GM19455 (cell line): ENCODE results near the gene FER.
"Not testable (repeated sequence)": the region's sequence is repeated elsewhere in the genome, so short reads cannot be mapped to it uniquely, and the experiment has no call there.

Source experiments
- ATAC-seq: cut with Tn5 transposase; IDR thresholded peaks from one replicate; pipeline ENCODE4 v1.9.1; 2021; ENCODE audit not compliant: unreplicated experiment

Gene FER

DNA sequence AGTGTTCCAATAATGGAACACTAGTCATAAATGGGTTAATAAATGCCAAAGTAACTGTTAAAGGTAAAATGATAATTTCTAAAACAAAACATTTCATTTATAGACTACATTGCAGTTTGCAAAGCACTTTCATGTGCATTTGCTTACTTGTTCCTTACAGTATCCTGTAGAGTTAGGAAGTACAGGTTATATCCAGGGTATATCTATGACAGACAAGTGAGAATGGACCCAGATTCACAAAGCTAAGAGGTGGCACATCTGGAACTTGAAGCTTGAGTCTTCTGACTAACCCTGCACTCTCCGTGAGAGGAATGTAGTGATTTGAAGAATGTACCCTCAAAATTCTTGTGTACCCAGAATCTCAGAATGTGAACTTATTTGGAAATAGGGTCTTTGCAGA, 121.4 kb downstream of the FER start:
- ATAC-seq, result no peak

- no peak for ATAC-seq
These were observed 128.8 kb downstream of the FER start for GRCh38 chr5:108876451-108876850.

GRCh38 chr5:108878756-108879155, 131.1 kb downstream of the FER start:
- no peak for ATAC-seq

- ATAC-seq, result no peak
These were observed 133.4 kb downstream of the FER start for GRCh38 chr5:108881133-108881532.

DNA sequence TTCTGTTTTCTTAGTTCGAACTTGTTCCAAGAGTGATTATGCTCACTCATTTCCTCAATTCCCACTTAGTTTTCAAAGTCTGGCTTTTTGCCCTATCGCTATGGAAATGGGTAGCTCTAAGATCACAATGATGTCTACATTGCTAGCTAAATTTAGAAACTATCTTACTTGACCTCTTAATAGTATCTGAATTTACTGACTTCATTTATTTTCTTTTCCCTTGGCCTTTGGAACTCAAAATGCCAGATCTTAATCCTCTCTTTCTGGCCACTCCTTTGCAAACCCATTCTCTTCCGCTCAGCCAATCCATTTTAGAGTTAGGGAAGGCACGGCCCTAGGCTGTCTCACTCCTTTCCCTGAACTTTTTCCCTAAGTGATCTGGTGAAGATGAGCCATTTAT, 137.0 kb downstream of the FER start:
- no peak for ATAC-seq

GRCh38 chr5:108898257-108898656, 150.6 kb downstream of the FER start:
- ATAC-seq, result no peak

DNA sequence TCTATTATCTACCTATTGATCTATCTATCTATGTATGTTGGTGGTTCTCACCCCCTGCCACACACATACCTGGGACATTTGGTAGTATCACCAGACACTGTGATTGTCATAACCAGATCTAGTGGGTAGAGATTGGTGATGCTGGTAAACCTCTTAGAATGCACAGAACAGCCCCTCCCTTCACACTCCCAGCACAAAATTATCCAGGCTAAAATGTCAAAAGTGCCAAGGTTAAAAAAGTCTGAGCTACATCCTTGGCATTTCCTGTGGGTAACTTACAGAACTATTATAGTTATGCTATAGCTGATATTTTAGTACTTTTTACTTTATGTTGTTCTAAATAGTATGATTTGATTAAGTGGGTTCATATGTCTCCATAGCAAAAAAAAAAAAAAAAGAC, 151.0 kb downstream of the FER start:
- no peak for ATAC-seq

DNA sequence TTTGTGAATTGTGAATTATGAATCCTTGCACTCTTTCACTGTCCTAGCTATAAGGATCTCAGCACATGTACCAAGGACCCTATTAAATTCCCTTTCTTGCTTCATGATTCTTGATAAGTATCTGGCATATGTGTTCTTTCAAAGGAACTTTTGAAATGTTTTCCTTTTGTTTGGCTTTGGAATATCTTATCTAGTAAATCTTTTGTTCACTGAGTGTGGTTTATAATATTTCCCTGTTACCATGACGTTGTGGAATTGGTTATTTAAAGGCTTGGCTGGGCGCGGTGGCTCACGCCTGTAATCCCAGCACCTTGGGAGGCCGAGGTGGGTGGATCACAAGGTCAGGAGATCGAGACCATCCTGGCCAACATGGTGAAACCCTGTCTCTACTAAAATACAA, 151.5 kb downstream of the FER start:
- ATAC-seq, result not testable (repeated sequence)

- no peak for ATAC-seq
These were observed 153.0 kb downstream of the FER start for GRCh38 chr5:108900668-108901067.

DNA sequence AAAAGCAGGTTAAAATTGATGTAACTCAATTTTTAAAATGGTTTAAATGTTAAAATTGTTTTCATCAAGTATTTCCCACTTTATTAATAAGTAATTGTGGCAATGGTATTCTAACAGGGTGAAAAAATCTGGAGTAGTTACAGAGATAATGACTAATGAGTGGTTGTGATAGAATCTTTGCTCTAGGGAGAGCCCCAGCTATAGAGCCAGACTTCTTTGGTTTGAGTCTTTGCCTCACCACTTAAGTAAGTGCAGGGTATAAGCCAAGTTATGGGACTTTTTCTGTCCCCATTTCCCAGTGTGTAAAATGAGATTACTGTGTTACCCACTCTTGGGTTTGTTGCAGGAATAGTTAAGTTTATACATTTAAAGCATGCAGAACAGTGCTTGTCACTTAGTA, 158.1 kb downstream of the FER start:
- ATAC-seq, result no peak

DNA sequence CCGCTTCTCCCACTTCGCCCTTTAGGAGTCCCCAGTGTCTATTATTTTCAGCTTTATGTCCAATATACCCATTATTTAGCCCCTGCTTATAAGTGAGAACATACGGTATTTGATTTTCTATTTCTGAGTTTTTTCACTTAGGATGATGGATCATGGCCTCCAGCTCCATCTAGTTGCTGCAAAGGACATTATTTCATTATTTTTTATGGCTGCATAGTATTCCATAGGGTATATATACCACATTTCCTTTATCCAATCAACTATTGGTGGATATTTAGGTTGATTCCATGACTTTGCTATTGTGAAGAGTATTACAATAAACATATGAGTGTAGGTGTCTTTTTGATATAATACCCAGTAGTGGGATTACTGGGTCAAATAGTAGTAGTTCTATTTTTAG, 162.9 kb downstream of the FER start:
- no peak for ATAC-seq

DNA sequence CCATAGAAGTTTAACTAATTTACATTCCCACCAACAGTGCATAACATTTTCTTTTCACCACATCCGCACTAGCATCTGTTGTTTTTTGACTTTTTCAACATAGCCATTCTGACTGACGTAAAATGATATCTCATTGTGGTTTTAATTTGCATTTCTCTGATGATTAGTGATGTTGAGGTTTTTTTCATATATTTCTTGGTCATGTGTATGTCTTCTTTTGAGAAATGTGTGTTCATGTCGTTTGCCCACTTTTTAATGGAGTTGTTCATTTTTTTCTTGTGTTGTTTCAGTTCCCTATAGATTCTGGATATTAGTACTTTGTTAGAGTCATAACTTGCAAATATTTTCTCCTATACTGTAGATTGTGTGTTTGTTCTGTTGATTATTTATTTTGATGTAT, 163.4 kb downstream of the FER start:
- no peak for ATAC-seq

GRCh38 chr5:108917596-108917995, 169.9 kb downstream of the FER start:
- no peak for ATAC-seq

- ATAC-seq, result no peak
These were observed 172.1 kb downstream of the FER start for GRCh38 chr5:108919591-108920326.

DNA sequence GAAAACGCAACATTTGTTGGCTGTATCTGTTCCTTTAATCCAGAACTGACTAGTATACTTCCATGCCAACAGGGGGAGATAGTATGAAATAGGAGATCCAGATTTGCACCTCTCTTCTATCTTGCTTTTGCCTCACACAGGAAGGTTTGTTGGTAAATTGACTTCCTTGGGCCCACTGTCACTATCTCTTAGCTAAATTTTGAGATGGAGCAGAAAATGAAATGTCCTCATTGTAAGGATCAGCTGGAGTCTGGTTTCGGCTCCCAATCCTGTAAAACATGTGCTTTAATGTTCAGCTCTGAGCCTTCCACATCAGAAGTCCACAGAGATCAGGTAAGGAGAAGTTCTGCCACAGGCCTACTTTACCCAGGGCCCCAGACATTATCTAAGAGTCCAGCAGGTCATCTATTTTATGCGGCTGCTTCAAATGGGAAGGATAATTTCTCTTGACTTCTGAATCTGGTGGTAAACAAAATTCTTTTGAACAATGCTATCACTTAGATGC, 176.8 kb downstream of the FER start:
- ATAC-seq, result no peak

DNA sequence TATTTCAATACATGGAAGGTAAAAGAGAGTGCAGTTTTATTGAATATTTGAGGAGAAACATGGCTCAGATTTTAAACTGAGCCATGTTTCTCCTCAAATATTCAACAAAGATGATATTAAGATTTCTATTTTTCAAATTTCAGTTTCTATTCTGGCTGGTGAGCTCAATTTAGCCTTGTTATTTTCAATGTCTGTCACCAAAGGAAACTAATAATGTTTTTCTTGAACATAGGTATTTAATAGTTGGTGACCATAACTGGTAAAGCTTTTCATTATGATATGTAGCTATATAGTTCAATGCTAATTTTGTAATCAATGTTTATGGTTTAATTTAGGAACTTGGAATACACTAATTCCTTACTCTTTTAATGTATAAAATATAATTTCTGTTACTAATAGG, 177.4 kb downstream of the FER start:
- ATAC-seq, result no peak

DNA sequence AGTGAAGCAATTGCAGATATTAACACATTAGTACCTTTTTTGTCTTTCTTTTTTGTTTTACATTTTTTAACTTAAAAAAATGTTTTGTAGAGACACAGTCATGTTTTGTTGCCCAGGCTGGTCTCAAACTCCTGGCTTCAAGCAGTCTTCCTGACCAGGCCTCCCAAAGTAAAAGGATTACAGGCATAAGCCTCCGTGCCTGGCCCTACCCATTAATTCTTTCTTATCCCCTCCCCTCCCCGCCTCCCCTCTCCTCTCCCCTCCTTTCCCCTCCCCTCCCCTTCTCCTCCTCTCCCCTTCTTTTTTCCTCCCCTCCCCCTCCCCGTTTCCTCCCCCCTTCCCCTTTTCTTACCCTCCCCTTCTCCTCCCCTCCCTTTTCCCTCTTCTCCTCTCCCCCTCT, 182.4 kb downstream of the FER start:
- no peak for ATAC-seq

- no peak for ATAC-seq
These were observed 187.9 kb downstream of the FER start for GRCh38 chr5:108935611-108936010.

DNA sequence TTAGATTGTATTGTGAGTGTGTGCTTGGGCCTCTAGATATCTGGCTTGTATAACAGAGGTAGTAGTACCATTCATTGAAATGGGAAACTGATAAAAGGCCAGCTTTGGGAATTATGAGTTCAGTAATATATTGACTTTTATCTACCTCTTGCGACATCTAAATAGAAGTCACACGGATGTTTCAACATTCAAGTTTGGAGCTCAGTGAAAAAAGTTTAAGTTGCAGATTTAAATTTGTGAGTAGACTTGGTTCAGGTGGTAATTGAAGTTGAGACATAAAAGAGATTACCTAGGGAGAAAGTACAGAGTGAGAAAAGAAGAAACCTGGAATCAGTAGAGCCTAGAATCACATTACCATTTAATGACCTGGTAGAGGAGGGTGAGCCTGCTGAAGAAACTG, 189.5 kb downstream of the FER start:
- no peak for ATAC-seq

GRCh38 chr5:108940506-108940905, 192.8 kb downstream of the FER start:
- ATAC-seq, result no peak

- no peak for ATAC-seq
These were observed 194.0 kb downstream of the FER start for GRCh38 chr5:108941746-108942145.

DNA sequence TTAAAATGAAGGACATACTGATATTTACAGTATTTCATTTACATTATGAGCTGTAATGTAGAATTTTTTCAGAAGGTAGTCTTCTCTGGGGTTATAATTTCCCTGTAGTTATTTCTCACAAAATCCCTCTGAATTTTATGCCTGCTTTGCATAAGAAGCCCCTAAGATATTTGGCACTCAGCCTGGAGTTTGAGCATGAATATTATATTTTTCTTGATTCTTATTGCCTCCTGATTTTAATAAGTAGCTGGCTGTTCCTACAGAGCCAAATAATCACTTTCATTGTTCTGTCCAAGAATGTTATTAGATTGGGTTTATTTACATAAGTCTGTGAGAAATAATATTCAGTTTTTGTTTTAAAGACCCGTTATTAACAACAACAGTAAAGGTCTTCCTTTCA, 195.0 kb downstream of the FER start:
- no peak for ATAC-seq

DNA sequence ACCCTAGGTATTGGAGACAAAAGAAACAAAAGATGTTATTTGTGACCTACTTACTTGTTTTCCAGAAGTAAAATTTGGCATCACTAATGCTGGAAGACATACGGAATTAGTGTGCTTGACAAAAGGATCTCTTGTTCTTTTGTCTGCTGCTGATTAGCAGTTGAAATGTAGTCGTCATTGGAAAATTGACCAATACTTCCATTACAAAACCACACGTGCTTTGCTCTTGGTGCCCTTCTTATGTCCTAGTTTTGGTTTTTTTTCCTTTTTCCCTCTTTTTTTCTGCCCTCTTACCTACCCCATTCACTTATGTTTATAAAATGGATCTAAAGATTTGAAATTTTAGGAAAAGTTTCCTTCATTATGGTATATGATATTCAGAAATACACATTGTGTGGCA, 197.4 kb downstream of the FER start:
- ATAC-seq, result no peak
